HG02970 (cell line): ENCODE measurements around the gene MAPK11.
"Not testable (repeated sequence)": the region's sequence is repeated elsewhere in the genome, so short reads cannot be mapped to it uniquely, and the experiment has no call there.

Experiments used
- ATAC-seq: cut with Tn5 transposase; IDR thresholded peaks from one replicate; pipeline ENCODE4 v1.9.1; 2021; ENCODE audit warnings: mild to moderate bottlenecking, moderate library complexity, moderate number of reproducible peaks; ENCODE audit not compliant: unreplicated experiment, low FRiP score

The MAPK11 gene

DNA sequence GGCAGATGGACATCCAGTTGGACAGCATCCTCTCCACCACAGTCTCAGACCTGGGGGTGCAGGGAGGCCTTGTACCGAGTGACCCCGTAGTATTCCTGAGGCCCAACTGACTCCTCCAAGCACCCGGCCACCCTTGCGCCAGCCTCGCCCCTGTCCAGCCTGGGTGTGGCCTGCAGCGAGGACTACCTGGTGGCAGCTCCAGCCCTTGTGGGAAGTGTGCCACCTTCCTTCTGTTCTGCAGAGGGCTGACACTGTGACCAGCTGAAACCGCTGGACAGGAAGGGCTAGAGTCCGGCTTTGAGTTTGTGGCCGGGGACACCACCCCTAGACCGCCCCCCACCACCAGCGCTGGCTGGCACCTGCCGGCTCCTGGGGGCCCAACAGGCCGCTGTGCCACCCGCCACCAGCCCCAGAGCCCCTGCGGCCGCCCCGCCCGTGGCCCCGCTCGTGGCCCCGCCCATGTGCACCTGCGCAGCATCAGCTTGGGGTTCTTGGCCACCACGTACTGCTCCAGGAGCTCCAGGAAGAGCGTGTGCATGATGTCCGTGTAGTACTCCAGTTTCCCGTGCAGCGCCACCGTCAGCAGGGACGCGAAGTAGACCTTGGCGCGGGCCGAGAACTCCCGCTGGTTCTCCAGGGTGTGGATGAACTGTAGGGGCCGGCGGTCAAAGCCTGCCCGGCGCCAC is 10.0 kb upstream of the MAPK11 start:
- ATAC-seq, result no peak

DNA sequence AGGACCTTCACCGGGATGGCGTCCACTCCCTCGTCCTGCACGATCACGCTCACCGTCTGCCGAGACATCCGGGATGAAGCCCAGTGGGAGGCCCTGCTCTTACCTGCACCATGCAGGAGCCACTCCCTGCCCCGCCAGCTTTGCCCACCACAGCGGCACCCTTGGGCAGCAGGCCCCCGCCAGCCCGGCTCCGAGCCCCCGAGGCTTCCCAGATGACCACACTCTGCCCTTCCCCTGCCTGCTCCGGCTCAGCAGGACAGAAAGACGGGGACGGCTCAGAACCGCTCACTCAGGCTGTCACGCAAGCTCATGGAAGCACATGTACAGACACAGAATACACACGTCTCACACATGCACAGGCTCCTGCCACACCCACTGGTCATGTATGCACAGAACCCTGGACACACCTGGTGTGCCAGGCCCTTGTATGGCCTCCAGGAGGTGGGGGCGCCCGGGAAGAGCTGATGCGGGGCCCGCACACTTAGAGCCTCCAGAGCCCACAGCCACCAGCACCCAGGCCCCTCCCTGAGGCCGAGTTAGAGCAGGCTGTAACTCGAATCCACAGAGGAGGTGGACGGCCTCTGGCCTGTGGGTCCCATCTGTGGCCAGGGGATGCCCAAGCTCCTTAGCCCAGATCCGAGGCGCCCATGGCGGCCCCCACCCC is 8.9 kb upstream of the MAPK11 start:
- ATAC-seq, result no peak

DNA sequence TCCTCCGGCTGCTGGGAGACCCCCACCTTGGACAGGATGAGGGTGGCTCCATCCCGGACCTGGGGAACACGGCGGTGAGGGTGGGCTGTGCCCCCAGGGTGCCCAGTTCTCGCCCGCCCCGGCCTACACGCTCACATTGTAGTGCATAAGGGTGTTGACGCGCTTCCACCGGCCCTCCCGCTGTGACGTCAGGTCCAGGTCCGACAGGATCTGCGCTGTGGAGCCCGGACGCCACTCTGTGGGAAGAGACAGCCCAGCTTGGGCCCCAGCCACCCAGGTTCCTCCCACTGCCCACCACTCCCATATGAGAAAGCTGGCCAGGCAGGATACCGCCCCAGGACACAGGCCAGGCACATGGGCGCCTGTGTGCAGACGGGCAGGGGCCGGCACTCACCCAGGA is 8.3 kb upstream of the MAPK11 start:
- ATAC-seq, result no peak

DNA sequence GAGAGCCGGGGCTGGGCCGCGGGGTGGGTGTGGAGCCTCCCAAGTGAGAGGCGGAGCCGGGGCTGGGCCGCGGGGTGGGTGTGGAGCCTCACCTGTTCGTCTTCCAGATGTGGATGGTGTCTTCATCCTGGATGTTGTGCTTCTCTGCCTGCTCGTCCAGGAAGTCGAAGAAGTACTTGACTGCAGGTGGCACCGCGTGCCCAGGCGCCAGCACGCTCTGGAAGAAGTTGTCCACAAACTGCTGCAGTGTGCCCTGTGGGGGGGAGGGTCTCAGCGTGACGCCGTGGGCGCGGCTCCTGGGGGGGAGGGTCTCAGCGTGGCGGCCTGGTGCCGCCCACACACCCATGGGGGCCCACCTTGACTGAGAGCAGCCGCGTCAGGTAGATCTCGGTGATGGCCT is 7.6 kb upstream of the MAPK11 start:
- ATAC-seq, result no peak

DNA sequence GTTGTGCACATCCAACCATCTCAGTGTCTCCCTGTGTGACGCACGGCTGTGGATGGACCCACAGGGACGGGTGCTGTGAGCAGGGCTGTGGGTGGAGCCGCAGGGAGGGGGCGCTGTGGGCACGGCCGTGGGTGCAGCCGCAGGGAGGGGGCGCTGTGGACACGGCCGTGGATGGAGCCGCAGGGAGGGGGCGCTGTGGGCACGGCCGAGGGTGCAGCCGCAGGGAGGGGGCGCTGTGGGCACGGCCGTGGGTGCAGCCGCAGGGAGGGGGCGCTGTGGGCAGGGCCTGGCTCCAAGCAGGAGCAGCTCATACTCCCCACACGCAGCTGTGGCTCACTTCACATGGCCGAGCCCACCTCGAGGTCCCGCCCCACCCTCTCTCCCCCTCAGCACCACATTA is 6.0 kb upstream of the MAPK11 start:
- no peak for ATAC-seq

DNA sequence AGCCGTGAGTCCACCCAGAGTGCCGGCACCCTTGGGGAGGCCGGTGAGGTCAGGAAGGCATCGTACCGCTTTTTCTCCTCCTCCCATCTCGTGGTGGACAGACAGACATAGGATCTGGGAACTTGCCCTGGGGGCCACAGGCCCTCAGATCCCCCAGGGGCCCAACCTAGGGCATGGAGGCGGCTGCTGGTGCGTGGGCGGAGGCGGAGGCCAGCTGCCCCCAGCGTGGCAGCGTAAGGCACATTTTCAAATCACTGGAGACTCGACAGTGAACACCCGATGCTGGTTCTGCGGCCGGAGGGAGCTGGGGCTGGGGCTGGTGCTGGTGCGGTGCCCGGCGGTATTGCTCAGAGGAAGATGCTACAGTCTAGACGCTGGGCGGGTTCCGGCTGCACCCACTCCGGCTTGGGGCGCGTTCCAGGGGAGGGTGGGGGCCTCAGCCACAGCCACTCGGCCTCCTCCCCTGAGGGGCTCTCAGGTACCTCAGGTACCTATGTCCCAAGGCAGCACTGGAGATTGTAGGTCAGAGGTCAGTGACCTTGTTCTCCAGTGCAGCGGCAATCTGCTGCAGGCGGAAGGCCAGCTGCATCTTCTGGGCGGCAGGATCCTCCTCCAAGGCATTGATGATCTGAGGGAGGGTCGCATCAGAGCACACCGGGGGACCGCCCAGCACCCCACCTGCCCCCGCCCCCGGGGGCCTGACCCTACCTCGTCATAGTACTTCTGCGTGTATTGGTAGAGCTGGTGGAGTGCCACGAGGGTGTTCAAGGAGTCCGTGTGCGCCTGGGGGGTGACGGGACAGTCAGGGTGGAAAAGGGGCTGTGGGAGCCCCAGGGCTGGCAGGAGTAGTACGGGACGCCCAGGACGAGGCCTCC is 5.2 kb upstream of the MAPK11 start:
- no peak for ATAC-seq

DNA sequence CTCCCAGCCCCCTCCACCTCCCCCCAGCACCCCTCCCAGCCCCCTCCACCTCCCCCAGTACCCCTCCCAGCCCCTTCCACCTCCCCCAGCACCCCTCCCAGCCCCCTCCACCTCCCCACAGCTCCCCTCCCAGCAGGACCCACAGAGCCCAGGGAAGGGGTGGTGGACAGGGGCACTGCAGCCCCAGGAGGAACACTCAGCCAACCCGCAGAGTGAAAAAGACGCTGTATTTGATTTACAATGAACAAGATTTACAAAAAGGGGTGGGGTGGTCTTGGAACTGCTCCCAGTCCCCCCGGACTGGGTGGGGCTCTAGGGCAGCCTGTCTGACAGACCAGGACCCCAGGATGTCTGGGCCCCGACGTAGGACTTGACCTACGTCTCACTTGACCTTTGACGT is 4.6 kb upstream of the MAPK11 start:
- no peak for ATAC-seq

DNA sequence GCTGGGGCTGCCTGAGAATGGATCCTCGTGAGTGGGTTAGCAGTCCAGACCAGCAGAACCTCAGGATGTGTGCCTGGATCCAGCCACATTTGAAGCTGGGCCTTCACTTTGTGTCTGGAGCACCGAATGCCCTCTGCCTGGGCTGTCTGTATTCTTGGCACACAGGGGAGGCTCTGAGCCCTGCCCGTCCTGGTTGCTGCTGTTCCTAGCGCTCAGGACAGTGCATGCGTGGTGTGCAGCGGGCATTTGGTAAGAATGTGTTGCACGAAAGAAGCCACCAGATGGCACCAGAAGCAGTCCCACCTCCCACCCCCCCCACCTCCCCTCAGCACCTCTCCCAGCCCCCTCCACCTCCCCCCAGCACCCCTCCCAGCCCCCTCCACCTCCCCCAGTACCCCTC is 4.1 kb upstream of the MAPK11 start:
- ATAC-seq, result no peak

DNA sequence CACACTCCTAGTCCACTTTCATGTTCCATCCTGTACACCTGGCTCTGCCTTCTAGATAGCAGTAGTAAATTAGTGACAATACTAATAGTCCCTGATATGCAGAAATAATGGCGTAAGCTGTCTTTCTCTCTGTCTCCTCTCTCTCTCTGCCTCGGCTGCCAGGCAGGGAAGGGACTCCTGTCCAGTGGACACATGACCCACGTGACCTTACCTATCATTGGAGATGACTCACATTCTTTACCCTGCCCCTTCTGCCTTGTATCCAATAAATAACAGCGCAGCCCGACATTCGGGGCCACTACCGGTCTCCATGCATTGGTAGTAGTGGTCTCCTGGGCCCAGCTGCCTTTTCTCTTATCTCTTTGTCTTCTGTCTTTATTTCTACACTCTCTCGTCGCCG is 3.6 kb upstream of the MAPK11 start:
- not testable (repeated sequence) for ATAC-seq

DNA sequence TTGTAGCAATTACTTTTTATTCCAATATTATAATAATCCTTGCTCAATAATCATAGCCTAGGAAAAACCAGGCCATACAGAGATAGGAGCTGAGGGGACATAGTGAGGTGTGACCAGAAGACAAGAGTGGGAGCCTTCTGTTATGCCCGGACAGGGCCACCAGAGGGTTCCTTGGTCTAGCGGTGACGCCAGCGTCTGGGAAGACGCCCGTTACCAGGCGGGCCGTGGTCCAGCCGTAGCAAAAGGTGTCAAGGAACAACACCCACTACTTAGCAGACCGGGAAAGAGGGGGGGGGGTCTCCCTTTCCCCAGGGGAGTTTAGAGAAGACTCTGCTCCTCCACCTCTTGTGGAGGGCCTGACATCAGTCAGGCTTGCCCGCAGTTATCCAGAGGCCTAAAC is 3.2 kb upstream of the MAPK11 start:
- not testable (repeated sequence) for ATAC-seq

DNA sequence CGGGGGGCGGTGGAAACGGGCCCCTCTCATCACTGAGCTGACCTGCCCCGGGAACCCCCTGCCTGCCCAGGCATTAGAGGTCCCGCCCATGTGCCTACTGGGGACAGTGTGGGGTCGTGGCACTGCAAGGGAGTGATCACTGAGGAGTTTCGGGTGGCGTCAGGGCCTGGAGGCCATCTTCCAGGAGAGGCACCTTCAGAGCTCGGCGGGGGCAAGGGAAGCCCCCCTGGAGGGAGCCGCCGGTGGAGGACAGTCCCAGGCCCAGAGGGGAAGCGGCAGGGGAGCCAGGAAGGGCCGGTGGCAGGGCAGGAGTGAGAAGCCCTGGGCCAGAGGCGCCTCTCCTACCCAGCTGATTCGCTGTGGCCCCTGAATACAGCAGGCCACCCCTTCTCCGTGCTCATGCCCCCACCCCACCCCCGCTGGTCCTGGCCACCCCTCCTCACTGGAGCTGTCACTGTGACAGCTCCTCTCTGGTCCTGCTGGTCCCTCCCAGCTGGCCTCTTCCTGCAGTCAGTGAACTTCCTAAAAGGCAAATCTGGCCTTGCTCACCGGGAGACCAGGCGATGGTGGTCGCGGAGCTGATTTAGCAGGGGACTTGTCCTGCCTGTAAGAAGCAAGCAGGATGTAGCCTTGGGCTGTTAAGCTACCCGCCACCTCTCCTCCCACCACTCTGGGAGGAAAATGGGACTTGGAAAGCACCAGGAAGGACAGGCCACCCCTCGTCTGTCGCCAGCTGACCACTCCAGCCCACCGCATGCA is 2.0 kb upstream of the MAPK11 start:
- ATAC-seq, result no peak

DNA sequence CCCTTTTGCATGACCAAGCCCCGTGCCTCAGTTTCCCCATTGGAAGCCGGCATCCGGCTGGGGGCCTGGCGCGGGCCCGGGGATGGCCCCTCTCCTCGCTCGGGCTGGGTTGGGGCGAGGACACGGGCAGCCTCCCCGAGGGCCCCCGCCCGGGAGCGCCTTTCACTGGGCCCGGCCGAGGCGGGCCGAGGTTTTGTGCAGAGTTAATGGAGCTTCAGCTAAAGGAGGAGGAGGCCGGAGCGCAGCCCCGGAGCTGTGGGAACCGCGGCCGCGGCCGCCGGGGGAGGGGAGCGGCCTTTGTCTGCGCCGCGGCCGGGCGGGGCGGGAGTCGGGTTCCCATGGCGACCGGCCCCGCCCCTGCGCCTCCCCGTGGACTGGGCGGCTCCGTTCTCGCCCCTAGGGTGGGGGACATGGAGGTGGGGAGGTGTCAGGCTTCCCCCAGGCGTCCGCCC is 1.4 kb upstream of the MAPK11 start:
- no peak for ATAC-seq

DNA sequence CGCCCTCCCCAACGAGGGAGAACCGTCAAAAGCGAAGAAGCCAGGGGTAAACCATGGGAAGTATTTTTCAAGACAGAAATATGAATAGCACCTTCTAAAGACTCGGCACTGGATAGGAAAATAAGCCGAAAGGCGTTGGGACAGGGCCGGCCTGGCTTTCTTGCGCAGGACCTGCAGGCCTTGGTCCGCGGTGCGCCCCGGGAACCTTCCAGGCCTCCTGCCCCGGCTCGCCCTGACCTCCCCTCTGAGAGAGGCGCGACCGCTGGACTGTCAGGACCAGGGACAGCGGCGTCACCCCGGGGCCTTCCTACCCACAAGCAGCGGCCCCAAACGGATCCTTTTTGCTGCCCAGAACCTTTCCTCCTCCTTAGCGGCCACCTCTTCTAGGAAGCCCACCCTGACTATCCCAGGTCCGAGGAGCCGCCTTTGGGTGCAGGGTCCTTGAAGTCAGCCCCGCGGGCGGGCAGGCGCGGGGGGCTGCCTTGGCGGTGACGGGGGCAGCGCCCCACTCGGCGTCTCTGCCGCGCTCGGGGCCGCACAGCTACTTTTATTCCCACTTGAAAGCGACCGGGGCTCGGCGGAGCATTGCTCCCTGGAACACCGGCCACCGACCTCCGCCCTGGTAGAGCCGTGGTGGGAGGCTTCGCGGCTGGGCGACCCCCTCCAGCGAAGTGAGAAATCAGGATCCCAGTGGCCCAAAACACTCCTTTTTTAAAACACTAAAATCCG is 650 bp upstream of the MAPK11 start:
- no peak for ATAC-seq

DNA sequence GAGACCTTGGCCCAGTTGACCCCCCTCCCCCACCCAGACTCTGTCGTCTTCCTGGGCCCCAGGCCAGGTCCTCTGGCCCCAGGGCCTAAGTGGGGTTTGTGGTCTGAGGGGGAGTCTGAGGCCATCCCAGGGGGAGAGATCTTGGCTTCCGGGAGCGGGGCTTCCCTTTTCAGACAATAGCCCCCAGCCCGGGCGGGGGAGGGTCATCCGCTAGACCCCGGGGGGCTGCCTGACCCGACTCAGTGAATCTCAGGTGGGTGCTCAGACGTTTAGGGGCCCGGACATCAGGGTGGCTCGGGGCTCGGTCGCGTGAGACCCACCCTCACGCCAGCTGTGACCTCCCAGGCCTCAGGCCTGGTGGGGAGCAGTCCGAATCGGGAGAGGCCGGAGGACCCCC is 609 bp downstream of the MAPK11 start:
- no peak for ATAC-seq

DNA sequence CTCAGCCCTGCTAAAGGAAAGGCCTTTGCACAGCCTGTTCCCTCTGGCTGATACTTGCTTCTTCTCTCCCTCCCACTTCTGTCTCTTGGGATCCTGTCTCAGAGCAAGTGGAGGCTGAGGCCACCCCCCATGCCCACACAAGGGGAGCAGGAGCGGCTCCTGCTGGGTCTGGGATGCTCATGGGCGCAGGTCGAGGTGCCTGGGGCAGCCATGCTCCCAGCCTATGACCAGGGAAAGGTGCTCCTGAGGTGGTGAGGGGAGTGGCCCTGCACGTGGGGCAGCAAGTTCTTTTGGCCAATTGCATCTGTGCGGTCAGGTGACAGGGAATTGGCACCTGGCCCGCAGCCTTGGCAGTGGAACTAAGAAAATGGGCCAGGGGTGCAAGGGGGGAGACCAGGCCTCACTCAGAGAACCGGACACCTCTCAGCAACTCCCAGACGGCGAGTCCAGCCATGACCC is 1.5 kb downstream of the MAPK11 start:
- ATAC-seq, result no peak

DNA sequence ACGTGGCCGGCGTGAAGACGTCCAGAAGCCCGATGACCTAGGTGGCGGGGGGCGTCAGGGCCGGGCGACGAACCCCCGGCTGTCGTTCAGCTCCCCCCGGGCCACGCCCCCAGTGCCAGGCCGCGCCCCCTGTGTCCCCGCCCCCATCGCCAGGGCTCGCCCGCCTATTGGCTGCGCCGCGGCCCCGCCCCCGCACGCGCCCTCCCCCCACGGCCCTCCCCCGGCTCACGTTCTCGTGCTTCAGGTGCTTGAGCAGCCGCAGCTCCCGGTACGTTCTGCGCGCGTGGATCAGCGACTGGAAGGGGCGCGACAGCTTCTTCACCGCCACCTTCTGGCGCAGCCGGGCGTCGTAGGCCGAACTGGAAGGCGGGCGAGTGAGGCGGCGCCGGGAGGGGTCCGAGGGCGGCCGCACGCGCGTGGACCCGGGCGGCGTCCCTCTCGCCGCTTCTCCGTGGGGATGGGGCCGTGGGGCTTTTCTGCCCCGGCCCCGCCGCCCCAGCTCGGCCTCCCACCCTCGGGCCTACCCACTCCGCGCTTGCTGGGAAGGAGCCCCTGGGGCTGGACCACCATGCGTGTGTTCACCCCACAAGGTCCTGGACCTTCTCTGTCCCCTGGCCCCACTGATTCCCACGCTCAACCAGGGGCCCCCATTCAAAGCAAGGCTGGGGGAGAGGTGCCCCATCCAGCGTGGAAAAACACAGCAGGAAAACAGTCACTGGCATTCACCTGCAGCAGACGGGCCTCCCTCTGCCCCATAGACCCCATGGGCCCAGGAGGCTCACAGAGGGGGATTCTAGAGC is 2.4 kb downstream of the MAPK11 start:
- no peak for ATAC-seq

DNA sequence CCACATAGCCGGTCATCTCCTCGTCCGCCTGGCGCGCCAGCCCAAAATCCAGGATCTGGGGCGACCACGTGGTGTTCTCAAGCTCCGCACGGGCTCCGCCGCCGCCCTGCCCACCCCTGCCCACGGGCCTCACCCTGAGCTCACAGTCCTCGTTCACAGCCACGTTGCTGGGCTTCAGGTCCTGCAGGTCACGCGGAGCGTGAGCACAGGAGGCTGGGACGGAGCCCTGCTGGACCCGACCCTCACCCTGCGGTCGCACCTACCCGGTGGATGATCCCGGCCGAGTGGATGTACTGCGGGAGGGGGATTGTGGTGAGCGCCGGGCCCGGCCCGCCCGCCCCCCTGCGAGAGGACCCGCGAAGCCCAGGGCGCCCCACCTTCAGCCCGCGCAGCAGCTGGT is 3.2 kb downstream of the MAPK11 start:
- ATAC-seq, result no peak

DNA sequence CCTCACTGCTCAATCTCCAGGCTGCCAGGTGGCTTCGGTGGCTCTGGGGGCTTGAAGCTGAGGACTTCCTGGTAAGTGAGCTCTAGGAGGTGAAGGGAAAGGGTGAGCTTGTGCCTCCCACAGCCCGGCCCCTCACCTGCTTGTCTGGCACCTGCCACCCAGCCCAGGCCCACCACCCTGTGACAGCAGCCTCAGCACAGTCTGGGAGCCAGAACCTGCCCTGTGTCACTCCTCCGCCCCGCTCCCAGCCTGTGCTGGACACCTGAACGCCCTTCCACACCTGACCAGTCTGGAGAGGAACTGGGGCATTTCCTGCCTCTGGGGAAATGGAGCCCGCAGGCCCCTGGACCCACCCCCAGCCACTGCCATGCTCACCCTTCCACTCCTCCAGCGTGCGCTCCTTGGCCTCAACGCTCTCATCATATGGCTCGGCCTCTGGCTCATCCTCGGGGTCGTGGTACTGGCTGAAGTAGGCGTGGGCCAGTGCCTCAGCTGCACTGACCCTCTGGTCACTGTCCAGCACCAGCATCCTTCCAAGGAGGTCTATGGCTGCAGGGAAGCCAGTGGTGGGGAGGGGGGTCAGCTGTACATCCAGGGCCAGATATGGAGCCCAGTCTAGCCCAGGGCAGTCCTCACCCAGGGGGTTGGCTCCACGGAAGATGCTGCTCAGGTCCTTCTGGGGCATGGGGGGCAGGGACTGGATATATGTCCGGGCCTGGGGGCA is 5.1 kb downstream of the MAPK11 start:
- no peak for ATAC-seq
